Endothelial cell of umbilical vein (primary cell): ENCODE results near the gene CDH2. TPM values are rescaled to one million over a fixed set of nuclear protein-coding genes. Genes with fewer than 3 reads are reported as not detected.

Experiments
- BruUV-seq: library from RNA; stranded (reverse); fragments of 400-500 nt; replicated peaks from 2 replicates; lab custom pipeline; 2021; lab: Mats Ljungman, UMichigan
- CTCF ChIA-PET: fragments of 300-600, 350-600 bp; sonication (Branson Sonifier 250); formaldehyde crosslinking; loops from one replicate; lab custom pipeline; 2021; ENCODE audit warnings: antibody characterized with exemption, inconsistent platforms; lab: Charles Lee
- POLR2A ChIA-PET: fragments of 300-600, 350-600 bp; sonication (Branson Sonifier 250); formaldehyde crosslinking; loops from one replicate; lab custom pipeline; 2021; ENCODE audit warnings: antibody characterized with exemption, inconsistent platforms; lab: Charles Lee
- DNase-seq: peaks from one replicate; pipeline ENCODE4 v3.0.0-alpha.2; 2011; ENCODE audit warnings: low read depth, low spot score
- FAIRE-seq: peaks from 2 replicates; lab custom pipeline; 2011; peaks lifted over from hg19 to GRCh38; lab: Jason Lieb, UNC
- H2AFZ ChIP-seq: 2 replicates; pipeline ENCODE4 v1.6.0; 2012; ENCODE audit warnings: low read depth, low read length, control low read depth, inconsistent platforms
- H3K27ac ChIP-seq: 2 replicates; pipeline ENCODE4 v1.5.1; 2011; ENCODE audit warnings: low read depth, mild to moderate bottlenecking, control low read depth, low read length, moderate library complexity; ENCODE audit not compliant: insufficient read depth
- H3K27me3 ChIP-seq, 2 experiments: 2 replicates each; pipeline versions ENCODE4 v1.6.0 to v1.6.1; 2011; ENCODE audit warnings: low read length in 2 of 2, mixed read lengths in 1 of 2; ENCODE audit not compliant: control insufficient read depth in 2 of 2, insufficient read depth in 2 of 2
- H3K36me3 ChIP-seq, 2 experiments: 2 replicates in 1 of 2; 3 replicates in 1 of 2; pipeline ENCODE4 v1.5.1; 2011; ENCODE audit warnings: low read length in 2 of 2, mild to moderate bottlenecking in 1 of 2, moderate library complexity in 1 of 2; ENCODE audit not compliant: control insufficient read depth in 2 of 2, insufficient read depth in 2 of 2; ENCODE audit errors: extremely low read depth in 1 of 2
- H3K4me1 ChIP-seq: 3 replicates; pipeline ENCODE4 v1.5.1; 2011; ENCODE audit warnings: mild to moderate bottlenecking, low read length; ENCODE audit not compliant: control insufficient read depth, insufficient read depth; ENCODE audit errors: extremely low read depth
- H3K4me2 ChIP-seq: 2 replicates; pipeline ENCODE4 v1.6.1; 2011; ENCODE audit warnings: low read length, control low read depth, mixed read lengths; ENCODE audit not compliant: insufficient read depth
- H3K4me3 ChIP-seq, 3 experiments: fragments of 200-600 bp in 1 of 3; sonication (generic), shearing (Covaris generic) in 1 of 3; replicated peaks in 1 of 3; 2 replicates each; pipeline ENCODE4 v1.5.1; 2011 to 2016; ENCODE audit warnings: control low read depth in 3 of 3, low read length in 3 of 3, mild to moderate bottlenecking in 2 of 3, inconsistent platforms in 1 of 3, low read depth in 1 of 3, moderate library complexity in 1 of 3; ENCODE audit not compliant: insufficient read depth in 1 of 3
- H3K79me2 ChIP-seq: 2 replicates; pipeline ENCODE4 v1.6.0; 2012; ENCODE audit warnings: low read length, inconsistent platforms; ENCODE audit not compliant: control insufficient read depth, insufficient read depth
- H3K9ac ChIP-seq: replicated peaks from 2 replicates; pipeline ENCODE3; 2011; ENCODE audit warnings: low read length, control low read depth; ENCODE audit not compliant: insufficient read depth; ENCODE audit errors: extremely low read depth
- H3K9me1 ChIP-seq: replicated peaks from 3 replicates; pipeline ENCODE4 v1.6.0; 2011; ENCODE audit warnings: mild to moderate bottlenecking, low read length; ENCODE audit not compliant: control insufficient read depth, insufficient read depth; ENCODE audit errors: extremely low read depth
- H3K9me3 ChIP-seq: replicated peaks from 2 replicates; pipeline ENCODE4 v1.5.1; 2012; ENCODE audit warnings: low read length, inconsistent platforms; ENCODE audit not compliant: control insufficient read depth, insufficient read depth
- H4K20me1 ChIP-seq: replicated peaks from 2 replicates; pipeline ENCODE3; 2011; ENCODE audit warnings: mild to moderate bottlenecking, low read length; ENCODE audit not compliant: control insufficient read depth, insufficient read depth; ENCODE audit errors: extremely low read depth
- CTCF ChIP-seq, 2 donors: IDR thresholded peaks; 1 replicate in 1 of 2; 2 replicates in 1 of 2; pipeline ENCODE4 v1.5.1; 2011; ENCODE audit warnings: low read length in 2 of 2, mild to moderate bottlenecking in 2 of 2, moderate library complexity in 2 of 2, control low read depth in 1 of 2, inconsistent platforms in 1 of 2, low read depth in 1 of 2; ENCODE audit not compliant: insufficient read depth in 1 of 2; ENCODE audit errors: extremely low read depth in 1 of 2
- EZH2 ChIP-seq: IDR thresholded peaks from 2 replicates; pipeline ENCODE4 v1.6.1; 2012; ENCODE audit warnings: borderline replicate concordance, low read depth, mild to moderate bottlenecking, moderate library complexity, low read length, inconsistent platforms; ENCODE audit not compliant: severe bottlenecking
- FOS ChIP-seq: IDR thresholded peaks from 2 replicates; pipeline ENCODE4 v1.6.1; 2011; ENCODE audit warnings: mild to moderate bottlenecking, low read length, moderate library complexity, borderline replicate concordance; ENCODE audit not compliant: insufficient read depth
- GATA2 ChIP-seq: IDR thresholded peaks from 2 replicates; pipeline ENCODE4 v1.7.0; 2011; ENCODE audit warnings: low read depth, mild to moderate bottlenecking, moderate library complexity, mixed read lengths, low read length; ENCODE audit not compliant: insufficient read length, insufficient read depth
- JUN ChIP-seq: IDR thresholded peaks from 2 replicates; pipeline ENCODE4 v1.6.1; 2011; ENCODE audit warnings: borderline replicate concordance, low read depth; ENCODE audit not compliant: insufficient read length, insufficient read depth
- MAX ChIP-seq: IDR thresholded peaks from 2 replicates; pipeline ENCODE4 v1.6.1; 2011; ENCODE audit not compliant: insufficient read depth, insufficient read length
- MYC ChIP-seq: IDR thresholded peaks from one replicate; pipeline ENCODE4 v1.6.1; 2011; ENCODE audit warnings: mild to moderate bottlenecking, low read depth, low read length
- POLR2A ChIP-seq: IDR thresholded peaks from 2 replicates; pipeline ENCODE4 v1.6.1; 2012; ENCODE audit warnings: low read depth, mild to moderate bottlenecking, control low read depth, low read length
- POLR2AphosphoS5 ChIP-seq: IDR thresholded peaks from 2 replicates; pipeline ENCODE4 v1.6.1; 2012; ENCODE audit warnings: low read depth, mild to moderate bottlenecking, control low read depth, low read length, moderate library complexity; ENCODE audit not compliant: insufficient read depth
- dilution Hi-C: fragments of 300-500 bp; cut with MboI; formaldehyde crosslinking; loops from one replicate; pipeline ENCODE4 v1.15.0; 2019; ENCODE audit warnings: low sequenced_read_pairs; ENCODE audit not compliant: extremely low pct_ligation_motif_present
- intact Hi-C: fragments of 100-400 bp; cut with micrococcal nuclease; formaldehyde crosslinking; loops from one replicate; pipeline ENCODE4 v1.10.0; 2022
- polyA plus RNA-seq, 4 experiments: library from polyadenylated mRNA; depleted of rRNA in 3 of 4; stranded (reverse) in 3 of 4; unstranded in 1 of 4; fragments of >200 nt; gene quantifications; 2 replicates each; pipeline versions ENCODE4 v1.2.1 to v1.2.3, GENCODE V29; 2011 to 2012; ENCODE audit warnings: missing spikeins in 1 of 4
- total RNA-seq: library from RNA; stranded (reverse); gene quantifications from 2 replicates; pipeline ENCODE4 v1.2.3, GENCODE V29; 2021

The CDH2 gene
- total and polyA plus RNA-seq, 2 donors (not counting 3 experiments of a cell fraction or from before 2014, with no cell fraction given): 37.6 to 59.5 TPM

- no peaks in the 10 kb centered on the region for H3K9me3 ChIP-seq
- no peak overlapping the region for H2AFZ ChIP-seq
- H3K36me3 ChIP-seq: no peaks in the 10 kb centered on the region
- H3K4me3 ChIP-seq: no peak overlapping the region
- intact Hi-C loops (no loop called here), dilution Hi-C loops (no loop called here)
- FAIRE-seq (no peak), DNase-seq (no peak)
- H3K79me2 ChIP-seq: peaks cover 18% of the 10 kb centered on the region
- no peaks in the 10 kb centered on the region for H3K27me3 ChIP-seq
- POLR2A ChIA-PET: no interaction called here
- CTCF ChIA-PET: no interaction called here
- no peak overlapping the region for H3K4me2 ChIP-seq
- no peak overlapping the region for H3K9ac ChIP-seq
- H3K27ac ChIP-seq: no peak overlapping the region
- H3K4me1 ChIP-seq: no peaks in the 10 kb centered on the region
- no peaks in the 10 kb centered on the region for H3K9me1 ChIP-seq
- peaks cover 2% of the 10 kb centered on the region for H4K20me1 ChIP-seq
- no TSS peak for BruUV-seq
- TF ChIP-seq POLR2A (no peak), CTCF (IDR thresholded peaks at IDR 0.05; ENCODE audit: extremely low read depth in 1 of 2, insufficient read depth in 1 of 2, low read depth in 1 of 2, low read length in 2 of 2) (no peak), FOS (no peak), GATA2 (no peak), MYC (no peak), MAX (no peak), POLR2AphosphoS5 (no peak), EZH2 (no peak), JUN (no peak)
Observed at GRCh38 chr18:28127228-28127627, 49.7 kb downstream of the CDH2 start.
